HL-60 (cell line): ENCODE measurements around the gene TAOK2.
A peak's percentile ranks its signal among the peaks of the same experiment; 100 is the strongest.

Source experiments
- DNase-seq, 2 experiments: peaks; one replicate each; pipeline ENCODE4 v3.0.0-alpha.2; 2010 to 2020; ENCODE audit warnings: low read depth in 1 of 2, low spot score in 1 of 2
- H3K27ac ChIP-seq: fragments of 250-450 bp; sonication (Bioruptor Pico); replicated peaks from 2 replicates; pipeline ENCODE4 v1.5.1; 2020; ENCODE audit warnings: mild to moderate bottlenecking, moderate library complexity
- H3K27me3 ChIP-seq: fragments of 250-450 bp; sonication (Bioruptor Pico); 2 replicates; pipeline ENCODE4 v1.5.1; 2021; ENCODE audit warnings: mild to moderate bottlenecking, moderate library complexity; ENCODE audit not compliant: insufficient read depth, poor library complexity, severe bottlenecking
- H3K4me3 ChIP-seq: replicated peaks from 2 replicates; pipeline ENCODE4 v1.5.1; 2011; ENCODE audit warnings: mild to moderate bottlenecking, control low read depth, low read length; ENCODE audit not compliant: insufficient read depth
- GABPA ChIP-seq: IDR thresholded peaks from 2 replicates; pipeline ENCODE4 v1.6.1; 2012; ENCODE audit warnings: low read depth
- POLR2AphosphoS5 ChIP-seq: IDR thresholded peaks from 2 replicates; pipeline ENCODE4 v1.6.1; 2012; ENCODE audit warnings: low read depth
- SPI1 ChIP-seq: IDR thresholded peaks from 2 replicates; pipeline ENCODE4 v1.6.1; 2012; ENCODE audit warnings: low read depth, mild to moderate bottlenecking, borderline replicate concordance
- TF ChIP-seq, protein P1 (sequence below): IDR thresholded peaks from one replicate; pipeline ENCODE4 v1.5.1; 2011; ENCODE audit warnings: low read length, control low read depth, inconsistent platforms; ENCODE audit not compliant: insufficient read depth
- TF ChIP-seq, protein P2 (sequence below): IDR thresholded peaks from 2 replicates; pipeline ENCODE4 v1.6.1; 2012; ENCODE audit warnings: low read depth; ENCODE audit not compliant: insufficient replicate concordance

The TAOK2 gene

DNA sequence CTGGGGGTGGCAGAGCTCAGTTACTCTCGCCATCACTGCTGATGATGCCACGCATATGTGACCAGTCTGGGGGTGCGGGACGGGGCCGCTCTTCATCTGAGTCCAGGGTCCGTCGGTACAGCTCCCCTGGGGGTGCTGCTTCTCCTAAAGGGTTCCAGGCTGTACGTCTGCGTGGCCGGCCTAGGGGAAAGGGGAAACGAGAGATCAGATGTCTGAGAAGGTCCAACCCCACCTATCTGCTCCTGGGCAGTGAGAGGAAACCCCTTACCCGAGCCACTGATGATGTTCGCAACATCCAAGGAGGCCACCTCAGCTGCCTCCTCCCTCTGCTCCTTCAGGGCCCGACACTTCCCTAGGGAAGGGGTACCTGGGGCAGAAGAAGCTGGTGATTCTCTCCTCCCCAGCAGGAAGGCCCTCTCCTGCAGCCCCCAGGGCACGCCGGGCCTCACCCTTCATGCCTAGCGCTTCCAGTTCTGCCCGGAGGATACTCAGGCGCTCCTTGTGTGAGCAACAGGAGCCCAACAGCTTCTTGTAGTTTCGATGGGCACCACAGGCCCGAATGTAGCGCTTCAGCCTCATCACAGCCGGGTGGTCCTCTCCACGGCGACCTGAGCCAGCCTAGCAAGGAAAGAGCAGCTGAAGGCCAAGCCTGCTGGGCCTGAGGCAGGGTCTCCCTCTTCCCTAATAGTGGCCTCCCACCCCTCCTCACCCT, 19.7 kb downstream of the TAOK2 start:
- no peaks in the 10 kb centered on the region for H3K27me3 ChIP-seq
- H3K4me3 ChIP-seq, result no peak overlapping the region
- H3K27ac ChIP-seq, result no peak overlapping the region
- no peak for DNase-seq
- TF ChIP-seq, protein P1, sequence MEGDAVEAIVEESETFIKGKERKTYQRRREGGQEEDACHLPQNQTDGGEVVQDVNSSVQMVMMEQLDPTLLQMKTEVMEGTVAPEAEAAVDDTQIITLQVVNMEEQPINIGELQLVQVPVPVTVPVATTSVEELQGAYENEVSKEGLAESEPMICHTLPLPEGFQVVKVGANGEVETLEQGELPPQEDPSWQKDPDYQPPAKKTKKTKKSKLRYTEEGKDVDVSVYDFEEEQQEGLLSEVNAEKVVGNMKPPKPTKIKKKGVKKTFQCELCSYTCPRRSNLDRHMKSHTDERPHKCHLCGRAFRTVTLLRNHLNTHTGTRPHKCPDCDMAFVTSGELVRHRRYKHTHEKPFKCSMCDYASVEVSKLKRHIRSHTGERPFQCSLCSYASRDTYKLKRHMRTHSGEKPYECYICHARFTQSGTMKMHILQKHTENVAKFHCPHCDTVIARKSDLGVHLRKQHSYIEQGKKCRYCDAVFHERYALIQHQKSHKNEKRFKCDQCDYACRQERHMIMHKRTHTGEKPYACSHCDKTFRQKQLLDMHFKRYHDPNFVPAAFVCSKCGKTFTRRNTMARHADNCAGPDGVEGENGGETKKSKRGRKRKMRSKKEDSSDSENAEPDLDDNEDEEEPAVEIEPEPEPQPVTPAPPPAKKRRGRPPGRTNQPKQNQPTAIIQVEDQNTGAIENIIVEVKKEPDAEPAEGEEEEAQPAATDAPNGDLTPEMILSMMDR, result no peak
- TF ChIP-seq, protein P2, sequence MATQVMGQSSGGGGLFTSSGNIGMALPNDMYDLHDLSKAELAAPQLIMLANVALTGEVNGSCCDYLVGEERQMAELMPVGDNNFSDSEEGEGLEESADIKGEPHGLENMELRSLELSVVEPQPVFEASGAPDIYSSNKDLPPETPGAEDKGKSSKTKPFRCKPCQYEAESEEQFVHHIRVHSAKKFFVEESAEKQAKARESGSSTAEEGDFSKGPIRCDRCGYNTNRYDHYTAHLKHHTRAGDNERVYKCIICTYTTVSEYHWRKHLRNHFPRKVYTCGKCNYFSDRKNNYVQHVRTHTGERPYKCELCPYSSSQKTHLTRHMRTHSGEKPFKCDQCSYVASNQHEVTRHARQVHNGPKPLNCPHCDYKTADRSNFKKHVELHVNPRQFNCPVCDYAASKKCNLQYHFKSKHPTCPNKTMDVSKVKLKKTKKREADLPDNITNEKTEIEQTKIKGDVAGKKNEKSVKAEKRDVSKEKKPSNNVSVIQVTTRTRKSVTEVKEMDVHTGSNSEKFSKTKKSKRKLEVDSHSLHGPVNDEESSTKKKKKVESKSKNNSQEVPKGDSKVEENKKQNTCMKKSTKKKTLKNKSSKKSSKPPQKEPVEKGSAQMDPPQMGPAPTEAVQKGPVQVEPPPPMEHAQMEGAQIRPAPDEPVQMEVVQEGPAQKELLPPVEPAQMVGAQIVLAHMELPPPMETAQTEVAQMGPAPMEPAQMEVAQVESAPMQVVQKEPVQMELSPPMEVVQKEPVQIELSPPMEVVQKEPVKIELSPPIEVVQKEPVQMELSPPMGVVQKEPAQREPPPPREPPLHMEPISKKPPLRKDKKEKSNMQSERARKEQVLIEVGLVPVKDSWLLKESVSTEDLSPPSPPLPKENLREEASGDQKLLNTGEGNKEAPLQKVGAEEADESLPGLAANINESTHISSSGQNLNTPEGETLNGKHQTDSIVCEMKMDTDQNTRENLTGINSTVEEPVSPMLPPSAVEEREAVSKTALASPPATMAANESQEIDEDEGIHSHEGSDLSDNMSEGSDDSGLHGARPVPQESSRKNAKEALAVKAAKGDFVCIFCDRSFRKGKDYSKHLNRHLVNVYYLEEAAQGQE, result no peak
- TF ChIP-seq SPI1 (no peak), GABPA (no peak), POLR2AphosphoS5 (no peak)

DNA sequence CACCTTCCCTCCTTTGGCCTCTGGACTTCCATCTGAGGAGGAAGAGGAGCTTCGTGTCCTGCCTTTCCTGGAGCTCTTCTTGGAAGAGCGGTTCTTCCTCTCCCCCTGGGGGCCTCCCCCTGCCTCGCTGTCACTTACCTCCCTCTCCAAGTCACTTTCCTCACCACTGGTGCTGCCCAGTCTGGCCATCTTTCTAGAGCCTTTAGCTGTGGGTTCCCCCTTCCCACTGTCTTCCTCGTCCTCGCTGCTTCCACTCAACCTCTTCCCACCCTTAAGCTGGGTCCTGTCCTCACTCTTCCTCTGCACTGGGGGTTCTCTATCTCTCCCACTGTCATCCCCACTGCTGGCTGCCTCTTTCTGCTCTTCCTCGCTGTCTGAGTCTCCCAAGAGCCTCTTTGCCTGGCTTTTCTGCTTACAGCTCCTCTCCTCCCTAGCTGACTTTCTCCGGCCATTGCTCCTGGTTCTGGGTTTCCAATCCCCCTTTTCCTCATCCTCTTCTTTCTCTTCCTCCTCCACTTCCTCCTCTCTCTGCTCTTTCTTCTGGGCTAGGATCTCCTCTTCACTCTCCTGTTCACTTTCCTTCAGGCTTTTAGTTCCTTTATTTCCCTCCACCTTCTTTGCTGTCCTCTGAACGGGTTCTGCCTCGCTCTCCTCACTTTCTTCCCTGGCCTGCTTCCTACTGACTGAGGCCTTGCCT, 20.4 kb downstream of the TAOK2 start:
- no peak for DNase-seq
- Histone ChIP-seq H3K27ac (peak overlapping the region; percentile 99), H3K27me3 (no peaks in the 10 kb centered on the region), H3K4me3 (peak overlapping the region; percentile 90)
- TF ChIP-seq POLR2AphosphoS5 (no peak), SPI1 (0 out of 2 replicates have a peak, but pooled peaks have one; percentile 6), GABPA (no peak)
- TF ChIP-seq, protein P1, result no peak
- TF ChIP-seq, protein P2, result no peak

DNA sequence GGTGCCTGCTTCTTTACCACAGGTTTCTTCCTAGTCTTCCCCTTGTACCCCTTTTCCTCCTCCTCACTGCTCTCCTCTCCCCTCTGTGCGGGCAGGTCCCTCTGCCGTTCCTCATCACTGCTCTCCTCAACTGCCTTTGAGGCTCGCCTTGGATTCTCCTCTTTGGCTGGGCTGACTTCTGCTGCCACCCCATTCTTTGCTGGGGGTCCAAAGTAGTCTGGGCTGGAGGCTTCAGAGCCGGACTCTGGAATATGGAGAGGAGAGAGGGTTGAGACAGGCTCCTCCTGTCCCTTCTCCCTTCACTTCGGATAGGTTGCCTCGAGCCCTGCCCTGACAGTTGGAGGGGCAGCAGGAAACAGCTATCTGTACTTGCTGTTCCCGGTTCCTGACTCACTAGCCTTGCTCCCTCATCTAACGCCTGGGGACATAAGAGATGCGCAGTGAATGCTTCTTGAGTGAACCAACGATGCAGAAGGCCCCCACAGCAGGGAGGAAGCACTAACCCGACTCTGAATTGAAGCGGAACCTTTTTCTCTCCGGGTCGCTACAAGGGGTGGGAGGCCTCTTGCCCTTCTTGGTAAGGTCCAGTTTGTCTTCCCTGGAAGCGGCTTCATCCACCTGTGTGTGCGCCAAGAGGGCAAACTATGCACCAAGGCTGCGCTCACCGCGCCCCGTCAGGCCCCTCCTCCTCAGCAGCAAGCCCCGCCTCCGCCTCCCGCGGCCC, 21.1 kb downstream of the TAOK2 start:
- H3K4me3 ChIP-seq, result peak overlapping the region; percentile 90
- TF ChIP-seq GABPA, result no peak
- TF ChIP-seq POLR2AphosphoS5, result no peak; the same call in 1 of the 2 replicates
- TF ChIP-seq, protein P2, result no peak
- TF ChIP-seq, protein P1, result no peak
- TF ChIP-seq SPI1, result no peak
- H3K27ac ChIP-seq, result peak overlapping the region; percentile 99
- no peaks in the 10 kb centered on the region for H3K27me3 ChIP-seq
- peak; percentile 67 to 73 for DNase-seq
